HG03457 (cell line): ENCODE measurements around the gene PDE2A.

ENCODE experiments used
- ATAC-seq: cut with Tn5 transposase; IDR thresholded peaks from one replicate; pipeline ENCODE4 v1.9.1; 2021; ENCODE audit warnings: moderate number of reproducible peaks; ENCODE audit not compliant: unreplicated experiment

The PDE2A gene

GRCh38 chr11:72673943-72674828, at the start of gene PDE2A:
PDE2A (minus strand) TSS chr11:72674422; CDS start chr11:72674207, 215 bp downstream.
- no peak for ATAC-seq

DNA sequence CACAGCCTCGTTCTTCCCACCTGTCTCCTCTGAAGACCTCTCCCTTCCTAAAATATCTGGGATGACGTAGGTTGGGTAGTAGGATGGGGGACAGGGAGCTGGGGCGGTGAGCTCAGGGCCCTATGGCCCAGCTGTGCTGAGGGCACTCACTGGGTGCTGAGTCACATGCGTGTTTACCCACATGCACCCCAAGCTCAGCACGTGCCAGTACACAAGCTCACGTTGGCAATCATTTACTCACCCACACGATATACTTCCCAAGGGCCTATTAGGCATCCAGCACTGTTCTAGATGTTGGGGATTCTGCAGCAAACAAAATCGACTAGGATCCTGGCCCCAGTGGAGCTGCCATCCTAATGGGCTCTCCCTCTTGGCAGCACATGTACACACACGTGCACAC, 49.3 kb upstream of the PDE2A start:
- ATAC-seq, result no peak

GRCh38 chr11:72722050-72722748, 48.0 kb upstream of the PDE2A start:
- ATAC-seq, result peak; percentile 46

- no peak for ATAC-seq
Observed at GRCh38 chr11:72721689-72722049, 47.4 kb upstream of the PDE2A start.

DNA sequence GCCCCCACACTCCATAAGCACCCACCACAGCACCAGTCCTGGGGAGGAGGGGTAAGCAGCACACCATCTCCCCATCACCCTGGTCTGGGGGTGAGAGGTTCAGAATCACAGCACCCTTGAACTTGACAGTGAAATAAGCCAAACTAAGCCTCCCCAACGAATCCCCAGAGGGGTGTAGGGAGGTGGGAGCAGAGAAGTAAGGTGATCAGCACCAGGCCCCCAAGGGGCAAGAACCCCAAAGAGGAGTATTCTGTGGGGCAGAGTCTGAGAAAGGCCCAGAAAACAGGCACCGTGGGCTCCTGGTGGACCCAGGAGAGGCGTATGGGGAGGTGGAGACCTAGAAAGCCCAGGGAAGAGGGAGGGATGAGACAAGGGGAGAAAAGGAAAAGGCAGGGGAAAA, 47.1 kb upstream of the PDE2A start:
- ATAC-seq, result no peak

DNA sequence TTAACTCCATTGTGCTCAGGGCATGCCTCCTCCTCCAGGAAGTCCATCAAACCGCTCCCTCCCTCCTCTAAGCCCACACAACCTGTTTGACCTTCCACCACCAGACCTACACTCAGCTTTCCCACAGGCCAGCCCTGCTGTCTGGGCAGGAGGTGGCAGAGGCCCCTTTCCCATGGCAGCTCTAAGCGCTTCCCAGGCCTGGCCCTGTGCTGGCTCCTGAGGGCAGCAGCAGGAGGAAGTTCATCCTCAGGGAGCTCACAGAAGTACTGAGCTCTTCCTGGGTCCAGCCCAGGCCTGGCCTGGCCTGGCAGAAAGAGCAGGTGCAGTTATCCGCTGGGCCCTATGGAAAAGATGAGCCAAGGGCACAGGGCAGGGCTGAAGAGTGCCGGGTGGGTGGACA, 46.6 kb upstream of the PDE2A start:
- ATAC-seq, result no peak

DNA sequence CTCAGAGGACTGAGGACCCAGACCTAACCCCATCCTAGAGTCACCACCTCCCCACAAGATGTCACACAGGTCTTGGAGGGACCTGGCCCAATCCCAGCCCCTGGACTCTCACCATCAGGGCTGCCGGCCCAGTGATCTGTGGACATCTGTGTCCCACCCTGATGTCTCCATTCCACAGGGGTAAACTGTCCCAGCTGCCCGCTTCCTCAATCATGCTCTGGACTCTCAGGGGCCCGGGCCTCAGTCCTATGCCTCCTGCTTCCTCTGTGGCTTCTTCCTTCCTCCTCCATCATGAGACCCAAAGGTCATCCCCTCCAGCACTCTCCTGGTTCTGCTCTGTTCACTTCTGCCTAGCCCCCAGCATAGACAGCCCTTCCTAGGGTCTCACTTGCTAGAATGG, 45.8 kb upstream of the PDE2A start:
- no peak for ATAC-seq

GRCh38 chr11:72719551-72719950, 45.3 kb upstream of the PDE2A start:
- ATAC-seq, result no peak

- no peak for ATAC-seq
Observed at GRCh38 chr11:72719144-72719543, 44.9 kb upstream of the PDE2A start.

- no peak for ATAC-seq
Observed at GRCh38 chr11:72718101-72718501, 43.9 kb upstream of the PDE2A start.

DNA sequence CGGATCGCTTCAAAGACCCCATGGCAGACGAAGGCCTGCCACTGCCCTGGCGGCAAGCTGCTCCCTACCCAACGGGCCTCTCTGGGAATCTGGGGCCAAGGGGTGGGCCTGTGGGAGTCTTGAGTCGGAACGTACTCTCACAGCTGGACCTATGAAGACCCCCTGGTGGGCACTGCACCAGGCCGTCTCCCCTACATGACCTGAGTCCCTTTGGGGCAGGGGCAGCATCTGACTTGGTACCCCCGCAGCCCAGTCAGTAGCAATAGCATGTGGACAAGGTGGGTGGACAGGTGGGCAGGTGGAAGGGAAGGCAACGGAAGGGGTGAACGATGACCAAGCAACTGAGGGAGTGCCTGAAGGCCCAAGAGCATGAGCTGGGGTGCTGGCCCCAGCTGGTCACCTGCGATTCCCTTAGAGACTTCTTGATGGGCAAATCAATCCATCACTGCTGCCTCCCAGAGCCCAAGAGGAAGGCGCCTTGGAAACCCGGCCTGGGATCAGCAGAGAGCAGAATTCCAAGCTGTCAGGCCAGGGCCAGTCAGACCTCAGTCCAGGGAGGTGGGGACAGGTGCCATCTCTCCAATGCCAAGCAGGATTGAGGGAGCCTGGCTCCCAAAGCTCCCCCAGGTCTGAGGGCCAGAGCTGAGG, 42.7 kb upstream of the PDE2A start:
- ATAC-seq, result no peak

- no peak for ATAC-seq
Observed at GRCh38 chr11:72716290-72716689, 42.1 kb upstream of the PDE2A start.

GRCh38 chr11:72712841-72713240, 38.6 kb upstream of the PDE2A start:
- no peak for ATAC-seq

DNA sequence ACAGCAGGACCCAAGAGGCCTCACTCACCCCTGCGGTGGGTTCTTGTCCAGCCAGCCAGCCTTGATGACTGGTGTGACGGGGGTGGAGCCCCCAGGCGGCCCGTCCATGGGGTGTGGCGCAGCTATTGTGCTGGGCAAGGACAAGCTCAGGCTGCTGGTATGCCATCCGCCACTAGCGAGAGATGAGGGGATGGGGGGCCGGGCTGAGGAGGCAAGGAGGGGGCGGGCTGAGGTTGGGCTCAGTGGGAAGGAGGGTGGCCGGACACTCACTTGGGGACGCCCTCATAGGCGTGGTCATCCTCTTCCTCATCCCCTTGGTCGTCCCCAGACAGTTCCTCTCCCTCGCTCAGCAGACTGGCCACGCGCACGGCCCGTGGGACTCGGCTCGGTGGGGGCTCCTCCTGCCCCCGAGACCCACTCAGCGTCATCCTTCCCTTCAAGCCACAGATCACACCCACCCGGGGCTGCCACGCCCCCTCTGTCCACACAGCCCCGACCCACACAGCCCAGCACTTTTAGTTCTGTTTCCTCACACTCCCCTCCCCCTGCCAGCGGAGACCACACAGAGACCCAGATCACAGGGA, 38.0 kb upstream of the PDE2A start:
- ATAC-seq, result no peak

DNA sequence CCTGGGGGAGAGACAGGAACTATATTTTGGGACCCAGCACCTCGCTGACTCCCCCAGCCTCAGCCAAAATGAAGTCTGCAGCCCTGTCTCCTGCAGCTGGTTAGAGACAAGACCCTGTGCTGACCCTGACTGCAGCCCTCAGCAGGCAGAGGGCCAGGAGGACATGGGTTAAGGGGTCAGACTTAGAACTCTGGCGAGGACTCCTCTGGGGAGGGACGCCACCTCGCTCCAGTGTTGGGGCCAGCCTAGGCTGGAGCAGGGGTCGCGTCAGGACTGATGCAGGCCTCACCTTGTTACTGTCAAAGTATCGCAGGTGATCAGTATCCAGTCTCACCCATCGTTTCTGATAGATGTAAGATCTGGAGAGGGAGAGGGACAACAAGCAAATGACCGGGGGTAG, 36.9 kb upstream of the PDE2A start:
- no peak for ATAC-seq

GRCh38 chr11:72710278-72710677, 36.1 kb upstream of the PDE2A start:
- no peak for ATAC-seq

- ATAC-seq, result no peak
Observed at GRCh38 chr11:72709478-72710238, 35.4 kb upstream of the PDE2A start.

GRCh38 chr11:72707032-72707431, 32.8 kb upstream of the PDE2A start:
- ATAC-seq, result no peak

DNA sequence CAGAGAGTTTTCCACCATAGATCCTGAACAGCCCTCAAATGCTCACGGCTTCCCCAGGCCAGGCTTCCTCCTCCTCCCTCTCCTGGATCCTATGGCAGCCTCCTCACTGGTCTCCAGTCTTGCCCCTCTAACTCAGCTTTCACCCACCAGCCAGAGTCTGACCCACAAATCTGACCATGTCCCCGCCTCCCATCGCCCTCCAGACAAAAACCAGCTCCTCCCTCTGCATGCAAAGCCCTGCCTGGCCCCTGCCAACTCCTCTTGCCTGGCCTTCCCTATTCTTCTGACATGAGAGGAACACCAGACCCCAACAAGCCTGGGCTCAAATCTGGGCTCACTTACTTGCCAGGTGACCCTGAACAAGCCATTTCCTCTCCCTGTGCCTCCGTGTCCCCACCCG, 32.4 kb upstream of the PDE2A start:
- ATAC-seq, result no peak

- ATAC-seq, result no peak
Observed at GRCh38 chr11:72705442-72706365, 31.5 kb upstream of the PDE2A start.
